GM12878 (cell line): ENCODE measurements around the gene IL17F. TPM values are rescaled to one million over a fixed set of nuclear protein-coding genes. Genes with fewer than 3 reads are reported as not detected.

Experiments used
- BACH1 ChIP-seq: fragments of 450-650 bp; IDR thresholded peaks from 2 replicates; pipeline ENCODE4 v1.6.1; 2017; ENCODE audit warnings: mild to moderate bottlenecking, borderline replicate concordance
- CHD2 ChIP-seq: IDR thresholded peaks from 2 replicates; pipeline ENCODE4 v1.6.1; 2011; ENCODE audit warnings: low read depth, low read length, improper control_type of control experiment, borderline replicate concordance
- CUX1 ChIP-seq: IDR thresholded peaks from 2 replicates; pipeline ENCODE4 v1.6.1; 2012; ENCODE audit warnings: improper control_type of control experiment, low read depth, low read length; ENCODE audit not compliant: insufficient replicate concordance
- ELK1 ChIP-seq: IDR thresholded peaks from 2 replicates; pipeline ENCODE4 v1.6.1; 2012; ENCODE audit warnings: low read depth, low read length, improper control_type of control experiment
- ETV6 ChIP-seq, 2 experiments: fragments of 450-650 bp in 1 of 2; IDR thresholded peaks in 1 of 2; conservative IDR thresholded peaks in 1 of 2; 2 replicates each; pipeline ENCODE4 v1.6.1; 2014; ENCODE audit warnings: antibody characterized with exemption in 1 of 2, borderline replicate concordance in 1 of 2, low read depth in 1 of 2, mild to moderate bottlenecking in 1 of 2, moderate library complexity in 1 of 2
- HSF1 ChIP-seq: fragments of 150-350 bp; IDR thresholded peaks from 2 replicates; pipeline ENCODE4 v1.6.1; 2014; ENCODE audit warnings: mild to moderate bottlenecking, low read depth, low read length
- MTA2 ChIP-seq: fragments of 450-650 bp; IDR thresholded peaks from 2 replicates; pipeline ENCODE4 v1.6.1; 2016; ENCODE audit warnings: low read depth, mild to moderate bottlenecking, moderate library complexity
- MYB ChIP-seq: fragments of 150-350 bp; IDR thresholded peaks from 2 replicates; pipeline ENCODE4 v1.6.1; 2014; ENCODE audit warnings: mild to moderate bottlenecking, low read depth, low read length, borderline replicate concordance
- NFYA ChIP-seq: IDR thresholded peaks from 2 replicates; pipeline ENCODE4 v1.6.1; 2011; ENCODE audit warnings: low read depth, mild to moderate bottlenecking, low read length, improper control_type of control experiment, borderline replicate concordance
- NRF1 ChIP-seq: conservative IDR thresholded peaks from 2 replicates; pipeline ENCODE4 v1.6.1; 2011; ENCODE audit warnings: mild to moderate bottlenecking, low read depth, low read length, improper control_type of control experiment
- POLR2AphosphoS2 ChIP-seq: IDR thresholded peaks from 2 replicates; pipeline ENCODE4 v1.6.1; 2011; ENCODE audit warnings: low read depth, mild to moderate bottlenecking, low read length, improper control_type of control experiment, moderate library complexity
- SREBF2 ChIP-seq: IDR thresholded peaks from 2 replicates; pipeline ENCODE4 v1.6.1; 2012; ENCODE audit warnings: mild to moderate bottlenecking, low read length
- SRF ChIP-seq, 2 experiments: IDR thresholded peaks; 2 replicates each; pipeline ENCODE4 v1.6.1; 2011; ENCODE audit warnings: low read depth in 2 of 2, low read length in 2 of 2, mild to moderate bottlenecking in 1 of 2, moderate library complexity in 1 of 2
- TCF12 ChIP-seq: IDR thresholded peaks from 2 replicates; pipeline ENCODE4 v1.6.1; 2011; ENCODE audit warnings: low read depth, mild to moderate bottlenecking, low read length
- ZBTB4 ChIP-seq: fragments of 450-650 bp; formaldehyde crosslinking; IDR thresholded peaks from 2 replicates; pipeline ENCODE4 v1.4.0; 2022; ENCODE audit warnings: mild to moderate bottlenecking, moderate library complexity
- polyA plus RNA-seq, 11 experiments: library from polyadenylated mRNA; depleted of rRNA in 4 of 11; unstranded in 6 of 11; stranded (reverse) in 5 of 11; fragments of >200 nt; fragmentation: Nextera tagmentation in 4 of 11; fragmentation: Illumina TruSeq in 1 of 11; extraction: Ambion mirVana in 4 of 11; extraction: Trizol in 1 of 11; gene quantifications; 1 replicate in 1 of 11; 2 replicates in 10 of 11; pipeline versions ENCODE4 v1.2.1 to v1.2.3, GENCODE V29; 2011 to 2016; ENCODE audit warnings: inconsistent platforms in 2 of 11, missing spikeins in 2 of 11, low read depth in 1 of 11
- total RNA-seq, 4 experiments: library from RNA; depleted of rRNA in 3 of 4; stranded (reverse); fragments of >200 nt in 3 of 4; fragmentation: Illumina TruSeq in 1 of 4; extraction: Trizol in 1 of 4; gene quantifications; 2 replicates each; pipeline versions ENCODE4 v1.2.1 to v1.2.3, GENCODE V29; 2013 to 2021
- TF ChIP-seq, protein P1 (sequence below): IDR thresholded peaks from 2 replicates; pipeline ENCODE4 v1.6.1; 2012; ENCODE audit warnings: low read depth, low read length, improper control_type of control experiment

IL17F gene
- total and polyA plus RNA-seq, 10 of the 15 experiments (the other 5 are each of a cell fraction or from before 2014, with no cell fraction given): 0.20 TPM; not detected in 9

GRCh38 chr6:52284460-52285176 lies 40.3 kb upstream of the IL17F start, which contains the start of gene MCM3 (continued):
- peak; percentile 30; the same call in 1 of the 2 replicates for TF ChIP-seq ELK1
- no peak for TF ChIP-seq SREBF2
- no peak for TF ChIP-seq HSF1
- TF ChIP-seq, protein P1, sequence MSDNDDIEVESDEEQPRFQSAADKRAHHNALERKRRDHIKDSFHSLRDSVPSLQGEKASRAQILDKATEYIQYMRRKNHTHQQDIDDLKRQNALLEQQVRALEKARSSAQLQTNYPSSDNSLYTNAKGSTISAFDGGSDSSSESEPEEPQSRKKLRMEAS: peak; percentile 73
- no peak; the same call in 1 of the 2 replicates for TF ChIP-seq TCF12
- no peak for TF ChIP-seq ETV6 (conservative IDR thresholded peaks at IDR 0.05 in 1 of 2, IDR thresholded peaks at IDR 0.05 in 1 of 2; ENCODE audit: borderline replicate concordance in 1 of 2, low read depth in 1 of 2)
- TF ChIP-seq CUX1: no peak
- no peak; the same call in 1 of the 2 replicates for TF ChIP-seq NRF1
- peak; percentile 95 for TF ChIP-seq CHD2
- no peak; the same call in 1 of the 2 replicates for TF ChIP-seq NFYA
- no peak for TF ChIP-seq MYB
- no peak for TF ChIP-seq ZBTB4 (CRISPR knock-in tag)
- TF ChIP-seq BACH1: 0 out of 2 replicates have a peak, but pooled peaks have one; percentile 27
- TF ChIP-seq SRF (IDR thresholded peaks at IDR 0.05; ENCODE audit: low read depth in 2 of 2, low read length in 2 of 2): no peak
- no peak for TF ChIP-seq POLR2AphosphoS2
- TF ChIP-seq MTA2: no peak
